GM12864 (cell line): Measurements from ENCODE around the gene TNFAIP8L3.

Experiments
- DNase-seq: peaks from one replicate; pipeline ENCODE4 v3.0.0-alpha.2; 2011; ENCODE audit warnings: low read depth
- H3K4me3 ChIP-seq: 2 replicates; pipeline ENCODE4 v1.5.1; 2011; ENCODE audit warnings: mild to moderate bottlenecking, low read depth, low read length, control low read depth
- CTCF ChIP-seq: IDR thresholded peaks from 2 replicates; pipeline ENCODE4 v1.5.1; 2011; ENCODE audit warnings: low read depth, mild to moderate bottlenecking, moderate library complexity, low read length, control low read depth, inconsistent platforms; ENCODE audit errors: missing control alignments

Gene TNFAIP8L3

DNA sequence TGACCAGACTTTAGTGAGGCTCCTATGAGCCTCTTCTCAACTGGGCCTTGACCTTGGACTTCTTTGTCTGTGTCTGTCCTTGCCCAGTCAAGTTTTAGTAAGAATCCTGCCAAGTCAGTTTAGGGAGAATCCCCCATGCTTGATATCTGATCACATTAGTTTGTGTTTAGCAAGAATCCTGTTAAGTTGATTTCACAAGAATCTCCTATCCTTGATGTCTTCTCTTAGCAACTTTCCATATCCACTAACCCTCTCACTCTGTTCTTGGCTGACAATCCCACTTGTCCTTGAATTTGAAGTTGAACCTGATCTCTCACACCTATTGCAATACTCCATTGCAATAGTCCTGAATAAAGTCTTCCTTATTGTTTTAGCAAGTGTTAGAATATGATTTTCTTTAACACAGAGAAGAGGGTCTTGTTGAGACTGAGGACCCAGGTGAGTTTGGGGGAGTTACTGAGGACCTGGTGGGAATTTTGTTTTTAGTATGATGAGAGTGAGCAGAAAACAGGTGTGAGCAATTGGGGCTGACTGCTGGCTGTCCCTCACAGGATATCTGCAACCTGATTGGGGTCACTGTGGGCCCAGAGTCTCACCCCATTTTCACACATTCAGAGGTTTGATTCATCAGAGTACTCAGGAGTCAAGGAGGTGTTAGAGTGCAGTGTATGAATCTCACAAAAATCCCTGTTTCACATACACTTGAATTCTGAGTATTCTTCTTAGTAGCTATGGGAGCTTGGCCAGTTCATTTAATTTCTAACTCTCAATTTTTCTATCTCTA, 39.9 kb upstream of the TNFAIP8L3 start:
- DNase-seq: no peak
- no peak for TF ChIP-seq CTCF
- H3K4me3 ChIP-seq: no peak overlapping the region

DNA sequence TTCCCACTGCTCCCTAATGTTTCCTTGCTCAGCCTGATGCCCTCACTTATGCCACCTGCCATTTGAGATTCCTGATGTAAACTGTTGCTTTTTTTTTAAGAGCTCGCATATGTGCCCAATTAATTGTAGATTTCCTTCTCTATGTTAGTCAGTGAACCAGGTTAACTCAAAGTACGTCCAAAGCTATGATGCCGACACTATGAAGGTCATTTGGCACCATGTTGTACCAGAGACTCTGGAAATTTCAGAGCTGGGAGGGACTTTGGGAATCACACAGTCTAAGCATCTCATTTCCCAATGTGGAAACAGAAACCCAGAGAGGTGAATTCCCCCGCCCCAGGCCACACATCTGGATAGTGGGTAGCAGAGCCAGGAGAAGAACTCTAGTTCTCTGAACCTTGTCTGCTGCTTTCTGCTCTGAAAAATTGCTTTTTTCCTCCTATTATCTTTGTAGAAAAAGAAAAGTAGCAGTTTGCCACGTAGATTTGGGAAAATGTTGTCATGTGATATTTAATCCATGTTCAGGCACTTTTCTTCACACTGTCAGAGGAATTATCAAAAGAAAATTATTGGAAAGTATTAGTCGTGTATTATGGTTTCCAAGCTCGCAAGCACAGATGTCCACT, 38.5 kb upstream of the TNFAIP8L3 start:
- no peak for DNase-seq
- TF ChIP-seq CTCF: no peak
- no peak overlapping the region for H3K4me3 ChIP-seq

DNA sequence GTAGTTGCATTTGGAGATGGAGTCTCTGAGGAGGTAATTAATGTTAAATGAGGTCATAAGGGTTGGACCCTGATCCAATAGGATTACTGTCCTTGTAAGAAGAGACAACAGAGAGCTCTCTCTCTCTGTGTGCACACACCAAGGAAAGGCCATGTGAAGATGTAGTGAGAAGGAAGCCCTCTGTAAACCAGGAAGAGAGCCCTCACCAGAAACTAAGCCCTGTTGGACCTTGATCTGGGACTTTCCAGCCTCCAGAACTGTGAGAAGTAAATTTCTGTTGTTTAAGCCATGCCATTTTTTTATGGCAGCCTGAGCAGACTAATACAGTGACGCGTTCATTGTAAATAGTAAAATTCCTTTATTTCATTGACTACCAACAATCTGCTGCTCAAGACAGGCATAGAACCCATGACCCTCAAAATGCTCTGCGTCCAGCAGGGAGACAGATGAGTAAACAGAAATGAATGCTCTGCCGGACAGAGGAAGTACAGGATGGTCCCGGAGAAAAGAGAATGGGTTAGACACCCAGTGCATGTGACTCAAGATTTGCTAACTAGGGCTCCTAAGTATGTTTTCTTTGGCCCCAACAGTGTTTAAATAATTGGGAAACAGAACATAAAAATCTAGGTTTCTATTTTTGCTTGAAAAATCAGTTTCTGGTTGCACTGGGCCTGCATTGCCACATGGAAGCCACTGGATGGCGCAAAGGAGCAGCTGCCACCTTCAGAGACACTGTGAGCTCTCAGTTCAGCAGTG, 37.9 kb upstream of the TNFAIP8L3 start:
- no peak for DNase-seq
- H3K4me3 ChIP-seq: no peak overlapping the region
- peak; percentile 96 for TF ChIP-seq CTCF

GRCh38 chr15:51131596-51132290, 37.0 kb upstream of the TNFAIP8L3 start:
- TF ChIP-seq CTCF: no peak
- no peak overlapping the region for H3K4me3 ChIP-seq
- DNase-seq: no peak

DNA sequence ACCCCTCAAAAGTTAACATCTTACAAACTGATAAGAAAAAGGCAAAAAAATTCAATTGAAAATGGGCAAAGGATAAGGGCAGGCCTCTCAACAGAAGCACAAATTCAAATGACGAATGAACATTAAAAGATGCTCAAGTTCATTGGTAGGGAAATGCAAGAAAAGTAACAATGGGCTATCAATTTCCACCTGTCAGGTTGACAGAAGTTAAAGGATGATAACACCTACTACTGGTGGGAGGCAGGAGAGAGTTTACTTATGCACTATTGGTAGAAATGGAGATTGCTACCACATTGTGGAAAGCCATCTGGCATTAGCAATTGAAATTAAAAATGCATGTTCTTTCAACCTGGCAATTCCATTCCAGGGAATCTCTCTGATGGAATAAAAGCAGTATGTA, 35.6 kb upstream of the TNFAIP8L3 start:
- TF ChIP-seq CTCF: no peak
- no peak overlapping the region for H3K4me3 ChIP-seq
- DNase-seq: no peak

GRCh38 chr15:51129535-51130188, 35.0 kb upstream of the TNFAIP8L3 start:
- DNase-seq: no peak
- TF ChIP-seq CTCF: no peak

More at GRCh38 chr15:51129535-51130188, 35.0 kb upstream of the TNFAIP8L3 start:
- H3K4me3 ChIP-seq: no peak overlapping the region
